Endothelial cell of umbilical vein (primary cell): Measurements from ENCODE around the gene SCGN. TPM values are rescaled to one million over a fixed set of nuclear protein-coding genes. Genes with fewer than 3 reads are reported as not detected.

Source experiments
- BruUV-seq: library from RNA; stranded (reverse); fragments of 400-500 nt; replicated peaks from 2 replicates; lab custom pipeline; 2021; lab: Mats Ljungman, UMichigan
- CTCF ChIA-PET: fragments of 300-600, 350-600 bp; sonication (Branson Sonifier 250); formaldehyde crosslinking; loops from one replicate; lab custom pipeline; 2021; ENCODE audit warnings: antibody characterized with exemption, inconsistent platforms; lab: Charles Lee
- POLR2A ChIA-PET: fragments of 300-600, 350-600 bp; sonication (Branson Sonifier 250); formaldehyde crosslinking; loops from one replicate; lab custom pipeline; 2021; ENCODE audit warnings: antibody characterized with exemption, inconsistent platforms; lab: Charles Lee
- DNase-seq: peaks from one replicate; pipeline ENCODE4 v3.0.0-alpha.2; 2011; ENCODE audit warnings: low read depth, low spot score
- FAIRE-seq: peaks from 2 replicates; lab custom pipeline; 2011; peaks lifted over from hg19 to GRCh38; lab: Jason Lieb, UNC
- H2AFZ ChIP-seq: 2 replicates; pipeline ENCODE4 v1.6.0; 2012; ENCODE audit warnings: low read depth, low read length, control low read depth, inconsistent platforms
- H3K27ac ChIP-seq: 2 replicates; pipeline ENCODE4 v1.5.1; 2011; ENCODE audit warnings: low read depth, mild to moderate bottlenecking, control low read depth, low read length, moderate library complexity; ENCODE audit not compliant: insufficient read depth
- H3K27me3 ChIP-seq, 2 experiments: 2 replicates each; pipeline versions ENCODE4 v1.6.0 to v1.6.1; 2011; ENCODE audit warnings: low read length in 2 of 2, mixed read lengths in 1 of 2; ENCODE audit not compliant: control insufficient read depth in 2 of 2, insufficient read depth in 2 of 2
- H3K36me3 ChIP-seq, 2 experiments: 2 replicates in 1 of 2; 3 replicates in 1 of 2; pipeline ENCODE4 v1.5.1; 2011; ENCODE audit warnings: low read length in 2 of 2, mild to moderate bottlenecking in 1 of 2, moderate library complexity in 1 of 2; ENCODE audit not compliant: control insufficient read depth in 2 of 2, insufficient read depth in 2 of 2; ENCODE audit errors: extremely low read depth in 1 of 2
- H3K4me1 ChIP-seq: 3 replicates; pipeline ENCODE4 v1.5.1; 2011; ENCODE audit warnings: mild to moderate bottlenecking, low read length; ENCODE audit not compliant: control insufficient read depth, insufficient read depth; ENCODE audit errors: extremely low read depth
- H3K4me2 ChIP-seq: 2 replicates; pipeline ENCODE4 v1.6.1; 2011; ENCODE audit warnings: low read length, control low read depth, mixed read lengths; ENCODE audit not compliant: insufficient read depth
- H3K4me3 ChIP-seq, 3 experiments: fragments of 200-600 bp in 1 of 3; sonication (generic), shearing (Covaris generic) in 1 of 3; replicated peaks in 1 of 3; 2 replicates each; pipeline ENCODE4 v1.5.1; 2011 to 2016; ENCODE audit warnings: control low read depth in 3 of 3, low read length in 3 of 3, mild to moderate bottlenecking in 2 of 3, inconsistent platforms in 1 of 3, low read depth in 1 of 3, moderate library complexity in 1 of 3; ENCODE audit not compliant: insufficient read depth in 1 of 3
- H3K79me2 ChIP-seq: 2 replicates; pipeline ENCODE4 v1.6.0; 2012; ENCODE audit warnings: low read length, inconsistent platforms; ENCODE audit not compliant: control insufficient read depth, insufficient read depth
- H3K9ac ChIP-seq: replicated peaks from 2 replicates; pipeline ENCODE3; 2011; ENCODE audit warnings: low read length, control low read depth; ENCODE audit not compliant: insufficient read depth; ENCODE audit errors: extremely low read depth
- H3K9me1 ChIP-seq: replicated peaks from 3 replicates; pipeline ENCODE4 v1.6.0; 2011; ENCODE audit warnings: mild to moderate bottlenecking, low read length; ENCODE audit not compliant: control insufficient read depth, insufficient read depth; ENCODE audit errors: extremely low read depth
- H3K9me3 ChIP-seq: replicated peaks from 2 replicates; pipeline ENCODE4 v1.5.1; 2012; ENCODE audit warnings: low read length, inconsistent platforms; ENCODE audit not compliant: control insufficient read depth, insufficient read depth
- H4K20me1 ChIP-seq: replicated peaks from 2 replicates; pipeline ENCODE3; 2011; ENCODE audit warnings: mild to moderate bottlenecking, low read length; ENCODE audit not compliant: control insufficient read depth, insufficient read depth; ENCODE audit errors: extremely low read depth
- CTCF ChIP-seq, 2 donors: IDR thresholded peaks; 1 replicate in 1 of 2; 2 replicates in 1 of 2; pipeline ENCODE4 v1.5.1; 2011; ENCODE audit warnings: low read length in 2 of 2, mild to moderate bottlenecking in 2 of 2, moderate library complexity in 2 of 2, control low read depth in 1 of 2, inconsistent platforms in 1 of 2, low read depth in 1 of 2; ENCODE audit not compliant: insufficient read depth in 1 of 2; ENCODE audit errors: extremely low read depth in 1 of 2
- EZH2 ChIP-seq: IDR thresholded peaks from 2 replicates; pipeline ENCODE4 v1.6.1; 2012; ENCODE audit warnings: borderline replicate concordance, low read depth, mild to moderate bottlenecking, moderate library complexity, low read length, inconsistent platforms; ENCODE audit not compliant: severe bottlenecking
- FOS ChIP-seq: IDR thresholded peaks from 2 replicates; pipeline ENCODE4 v1.6.1; 2011; ENCODE audit warnings: mild to moderate bottlenecking, low read length, moderate library complexity, borderline replicate concordance; ENCODE audit not compliant: insufficient read depth
- GATA2 ChIP-seq: IDR thresholded peaks from 2 replicates; pipeline ENCODE4 v1.7.0; 2011; ENCODE audit warnings: low read depth, mild to moderate bottlenecking, moderate library complexity, mixed read lengths, low read length; ENCODE audit not compliant: insufficient read length, insufficient read depth
- JUN ChIP-seq: IDR thresholded peaks from 2 replicates; pipeline ENCODE4 v1.6.1; 2011; ENCODE audit warnings: borderline replicate concordance, low read depth; ENCODE audit not compliant: insufficient read length, insufficient read depth
- MAX ChIP-seq: IDR thresholded peaks from 2 replicates; pipeline ENCODE4 v1.6.1; 2011; ENCODE audit not compliant: insufficient read depth, insufficient read length
- MYC ChIP-seq: IDR thresholded peaks from one replicate; pipeline ENCODE4 v1.6.1; 2011; ENCODE audit warnings: mild to moderate bottlenecking, low read depth, low read length
- POLR2A ChIP-seq: IDR thresholded peaks from 2 replicates; pipeline ENCODE4 v1.6.1; 2012; ENCODE audit warnings: low read depth, mild to moderate bottlenecking, control low read depth, low read length
- POLR2AphosphoS5 ChIP-seq: IDR thresholded peaks from 2 replicates; pipeline ENCODE4 v1.6.1; 2012; ENCODE audit warnings: low read depth, mild to moderate bottlenecking, control low read depth, low read length, moderate library complexity; ENCODE audit not compliant: insufficient read depth
- dilution Hi-C: fragments of 300-500 bp; cut with MboI; formaldehyde crosslinking; loops from one replicate; pipeline ENCODE4 v1.15.0; 2019; ENCODE audit warnings: low sequenced_read_pairs; ENCODE audit not compliant: extremely low pct_ligation_motif_present
- intact Hi-C: fragments of 100-400 bp; cut with micrococcal nuclease; formaldehyde crosslinking; loops from one replicate; pipeline ENCODE4 v1.10.0; 2022
- polyA plus RNA-seq, 4 experiments: library from polyadenylated mRNA; depleted of rRNA in 3 of 4; stranded (reverse) in 3 of 4; unstranded in 1 of 4; fragments of >200 nt; gene quantifications; 2 replicates each; pipeline versions ENCODE4 v1.2.1 to v1.2.3, GENCODE V29; 2011 to 2012; ENCODE audit warnings: missing spikeins in 1 of 4
- total RNA-seq: library from RNA; stranded (reverse); gene quantifications from 2 replicates; pipeline ENCODE4 v1.2.3, GENCODE V29; 2021

SCGN gene
- total and polyA plus RNA-seq, 2 donors (not counting 3 experiments of a cell fraction or from before 2014, with no cell fraction given), result not detected

- no peak for DNase-seq
- Histone ChIP-seq H3K27me3 (peaks cover 0 to 2% of the 10 kb centered on the region in 2 experiments), H3K9ac (no peak overlapping the region), H3K4me3 (no peak overlapping the region), H3K9me3 (no peaks in the 10 kb centered on the region), H3K4me2 (no peak overlapping the region), H3K4me1 (no peaks in the 10 kb centered on the region), H3K9me1 (no peaks in the 10 kb centered on the region), H4K20me1 (no peaks in the 10 kb centered on the region), H3K27ac (no peak overlapping the region), H3K36me3 (no peaks in the 10 kb centered on the region), H2AFZ (no peak overlapping the region), H3K79me2 (no peaks in the 10 kb centered on the region)
- FAIRE-seq, result no peak
- CTCF ChIA-PET, result interaction anchor here (1.2 to 2.9 kb wide), 3 partner anchors 20 to 26 kb away, joined by 5 to 14 read pairs (median 5); no protein-coding TSS in a partner anchor
- dilution Hi-C loops, result no loop called here
- no peak for TF ChIP-seq POLR2A
- TF ChIP-seq POLR2AphosphoS5, result no peak
- no peak for TF ChIP-seq EZH2
- no peak for TF ChIP-seq MAX
- TF ChIP-seq JUN, result no peak
- no peak for TF ChIP-seq MYC
- no peak for TF ChIP-seq FOS
- no peak for TF ChIP-seq CTCF (IDR thresholded peaks at IDR 0.05; ENCODE audit: extremely low read depth in 1 of 2, insufficient read depth in 1 of 2, low read depth in 1 of 2, low read length in 2 of 2)
- no peak for TF ChIP-seq GATA2
- no TSS peak for BruUV-seq
- POLR2A ChIA-PET, result no interaction called here
- intact Hi-C loops, result no loop called here
Measured at GRCh38 chr6:25691894-25692293, 39.9 kb downstream of the SCGN start.
